Activated CD4-positive, CD25-positive, alpha-beta regulatory T cell treated with anti-CD3 and anti-CD28 coated beads, Interleukin-2, amount 50 U/mL, for 72 hours (primary cell): ENCODE measurements around the gene RPS8.
"Not testable (repeated sequence)": the region's sequence is repeated elsewhere in the genome, so short reads cannot be mapped to it uniquely, and the experiment has no call there.

ENCODE experiments used
- DNase-seq: peaks from one replicate; pipeline ENCODE4 v3.0.0; 2021

Gene RPS8

DNA sequence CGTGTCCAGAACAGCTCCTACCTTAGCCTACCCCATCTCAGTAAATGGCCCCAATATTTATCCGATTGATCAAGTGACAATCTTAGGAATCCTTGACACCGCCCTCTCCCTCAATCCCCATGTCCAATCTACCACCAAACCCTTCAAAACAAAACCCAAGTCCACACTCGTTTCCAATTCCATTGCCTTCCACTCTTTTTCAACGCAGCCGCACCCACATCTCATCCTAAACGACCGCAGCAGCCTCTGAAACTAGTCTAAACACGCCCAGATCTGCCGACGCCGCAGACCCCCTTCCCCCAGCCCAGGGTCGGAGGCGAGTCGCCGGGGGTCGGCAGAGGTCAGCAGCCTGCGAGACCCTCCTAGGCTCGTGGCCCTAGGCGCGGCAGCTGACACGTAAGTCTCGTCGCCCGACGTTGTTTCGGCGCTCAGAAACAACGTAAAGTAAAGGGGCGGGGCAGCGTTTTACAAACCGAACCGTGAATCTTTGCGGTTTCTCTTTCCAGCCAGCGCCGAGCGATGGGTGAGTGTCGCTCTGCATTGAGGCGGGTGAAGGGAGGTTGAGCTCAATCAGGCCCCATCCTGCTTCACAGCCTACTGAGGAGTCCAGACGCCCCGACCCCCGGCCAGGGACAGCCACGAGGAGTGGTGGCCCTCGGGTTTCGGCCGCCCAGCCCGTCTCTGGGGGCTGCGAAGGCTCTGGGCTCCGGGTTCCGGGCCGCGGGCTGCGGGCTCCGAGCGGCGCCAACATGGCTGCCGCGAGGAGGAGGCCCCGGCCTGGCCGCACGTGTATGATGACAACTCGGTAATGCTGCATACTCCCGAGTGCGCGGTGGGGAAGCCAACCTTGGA lies at the start of gene RPS8:
Gene RPS8 (plus strand): TSS at position 463 of the 852 bp plus-strand sequence. CDS start 57 bp downstream, at position 520.
- DNase-seq = peak; percentile 87

DNA sequence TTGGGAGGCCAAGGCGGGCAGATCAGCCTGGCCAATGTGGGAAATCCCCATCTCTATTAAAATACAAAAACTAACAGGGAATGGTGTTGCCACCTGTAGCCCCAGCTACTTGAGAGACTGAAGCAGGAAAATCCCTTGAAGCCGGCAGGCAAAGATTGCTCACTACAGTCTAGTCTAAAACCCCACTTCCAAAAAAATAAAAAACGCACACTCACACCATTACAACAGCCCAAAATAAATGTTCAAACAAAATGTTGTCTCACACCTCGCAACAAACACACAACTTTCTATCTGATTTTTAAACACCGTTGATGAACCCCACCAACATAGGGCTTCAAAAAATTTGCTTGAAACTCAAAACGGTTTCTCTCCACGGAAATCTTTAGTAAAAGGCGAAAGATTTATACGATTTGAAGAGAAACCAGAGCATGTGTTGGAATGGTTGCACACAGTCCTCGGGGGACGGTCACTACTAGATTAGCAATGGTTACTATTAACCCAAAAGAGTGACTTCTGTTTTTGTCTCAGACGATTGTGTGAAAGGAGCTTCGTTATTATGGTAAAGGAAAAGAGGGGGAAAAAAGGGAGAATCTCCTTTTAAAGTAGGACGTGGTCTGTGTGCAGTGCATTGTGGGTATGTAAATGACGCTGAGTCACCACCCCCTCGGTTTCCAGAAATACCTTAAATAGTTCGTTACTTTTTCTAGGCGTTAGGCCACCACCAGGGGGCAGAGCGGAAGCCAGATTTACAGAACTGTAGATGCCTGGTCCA lies 44.4 kb upstream of the RPS8 start, which contains the start of gene RNU5D-1:
Gene RNU5D-1 (minus strand): TSS at position 430 of the 772 bp plus-strand sequence.
- DNase-seq = peak; percentile 92

DNA sequence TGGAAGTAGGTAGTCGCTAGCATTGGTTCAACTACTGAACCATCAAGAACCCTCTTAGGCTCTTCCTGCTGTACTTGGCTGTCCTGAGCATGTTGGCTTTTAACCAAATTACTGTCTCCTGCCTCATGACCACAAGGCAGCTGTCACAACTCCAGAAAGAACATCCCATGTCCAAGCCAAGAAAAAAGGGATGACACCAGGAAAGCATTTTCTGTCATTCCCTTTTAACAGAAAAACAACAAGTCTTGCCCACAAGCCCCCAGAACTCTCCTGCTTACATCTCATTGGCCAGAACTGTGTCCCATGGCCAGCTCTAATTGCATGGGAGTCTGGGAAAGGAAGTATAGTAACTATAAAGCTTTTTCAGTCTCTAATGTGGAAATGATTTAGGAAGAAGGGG lies 42.0 kb upstream of the RPS8 start:
- no peak for DNase-seq

DNA sequence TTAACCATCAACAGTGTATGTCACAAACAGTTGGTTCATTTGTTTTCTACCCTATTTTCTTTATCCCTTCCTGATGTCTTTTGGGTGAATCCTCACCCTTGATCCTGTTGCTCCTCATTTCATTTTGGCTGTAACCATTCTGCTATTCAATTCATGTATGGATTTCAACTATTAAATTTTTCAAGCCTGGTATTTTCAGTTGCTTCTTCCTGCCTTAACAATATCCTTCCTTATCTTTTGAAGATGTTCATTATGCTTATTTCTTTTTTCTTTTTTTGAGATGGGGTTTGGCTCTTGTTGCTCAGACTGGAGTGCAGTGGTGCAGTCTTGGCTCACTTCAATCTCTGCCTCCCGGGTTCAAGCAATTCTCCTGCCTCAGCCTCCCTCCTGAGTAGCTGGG lies 41.6 kb upstream of the RPS8 start:
- DNase-seq = no peak

DNA sequence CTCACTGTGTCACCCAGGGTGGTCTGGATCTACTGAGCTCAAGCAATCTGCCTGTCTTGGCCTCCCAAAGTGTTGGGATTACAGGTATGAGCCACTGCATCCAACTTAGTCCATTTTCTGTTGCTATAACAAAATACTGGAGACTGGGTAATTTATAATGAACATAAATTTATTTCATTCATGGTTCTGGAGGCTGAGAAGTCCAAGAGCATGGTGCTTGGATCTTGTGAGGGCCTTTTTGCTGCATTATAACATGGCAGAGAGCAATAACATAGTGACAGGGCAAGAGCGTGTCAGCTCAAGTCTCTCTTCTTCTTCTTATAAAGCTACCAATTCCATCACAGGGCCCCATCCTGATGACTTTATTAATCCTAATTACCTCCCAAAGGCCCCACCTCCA lies 39.3 kb upstream of the RPS8 start:
- DNase-seq = no peak

DNA sequence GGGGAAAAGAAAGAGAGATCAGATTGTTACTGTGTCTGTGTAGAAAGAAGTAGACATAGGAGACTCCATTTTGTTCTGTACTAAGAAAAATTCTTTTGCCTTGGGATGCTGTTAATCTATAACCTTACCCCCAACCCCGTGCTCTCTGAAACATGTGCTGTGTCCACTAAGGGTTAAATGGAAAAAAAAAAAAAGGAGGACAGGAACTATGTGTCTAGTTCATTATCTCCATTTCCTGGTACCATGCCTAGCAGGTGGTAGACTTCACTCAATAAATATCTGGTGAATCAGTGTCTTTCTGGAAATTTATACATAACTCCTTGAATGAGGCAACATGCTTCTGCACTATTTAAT lies 36.4 kb upstream of the RPS8 start:
- DNase-seq = not testable (repeated sequence)

DNA sequence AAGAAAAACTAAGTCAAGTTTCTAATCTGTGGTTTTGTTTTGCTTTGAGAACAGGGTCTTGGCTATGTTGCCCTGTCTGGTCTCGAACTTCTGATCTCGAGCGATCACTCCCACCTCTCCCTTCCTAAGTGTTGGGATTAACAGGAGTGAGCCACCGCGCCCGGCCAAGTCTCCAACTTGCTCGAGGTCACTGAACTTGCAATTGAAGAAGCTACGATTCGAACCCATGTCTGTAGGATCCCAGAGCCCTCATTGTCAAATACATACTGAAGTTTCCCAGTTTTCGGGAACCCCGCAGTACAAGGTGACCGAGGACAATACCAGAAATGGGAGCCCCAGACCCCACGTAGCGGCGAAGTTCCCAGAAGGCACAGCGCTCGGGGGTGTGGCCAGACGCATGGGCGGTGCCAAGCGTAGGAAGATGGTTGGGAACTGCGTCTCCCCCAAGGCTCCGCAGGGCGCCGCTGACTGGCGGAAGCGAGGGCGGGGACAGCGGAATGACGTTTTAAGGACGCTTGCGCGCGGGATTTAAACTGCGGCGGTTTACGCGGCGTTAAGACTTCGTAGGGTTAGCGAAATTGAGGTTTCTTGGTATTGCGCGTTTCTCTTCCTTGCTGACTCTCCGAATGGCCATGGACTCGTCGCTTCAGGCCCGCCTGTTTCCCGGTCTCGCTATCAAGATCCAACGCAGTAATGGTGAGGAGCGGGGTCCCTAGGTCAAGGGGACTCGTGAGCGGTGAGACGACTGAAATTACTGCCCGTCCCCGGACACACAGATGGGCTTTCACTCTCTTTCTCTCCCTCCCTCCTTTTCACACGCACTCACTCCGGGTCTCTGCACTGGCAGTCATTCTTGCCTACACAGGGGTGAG lies 35.8 kb upstream of the RPS8 start, which contains the start of gene KIF2C:
Gene KIF2C (plus strand): TSS at position 531 of the 872 bp plus-strand sequence. CDS start 96 bp downstream, at position 627.
- peak; percentile 96 for DNase-seq

DNA sequence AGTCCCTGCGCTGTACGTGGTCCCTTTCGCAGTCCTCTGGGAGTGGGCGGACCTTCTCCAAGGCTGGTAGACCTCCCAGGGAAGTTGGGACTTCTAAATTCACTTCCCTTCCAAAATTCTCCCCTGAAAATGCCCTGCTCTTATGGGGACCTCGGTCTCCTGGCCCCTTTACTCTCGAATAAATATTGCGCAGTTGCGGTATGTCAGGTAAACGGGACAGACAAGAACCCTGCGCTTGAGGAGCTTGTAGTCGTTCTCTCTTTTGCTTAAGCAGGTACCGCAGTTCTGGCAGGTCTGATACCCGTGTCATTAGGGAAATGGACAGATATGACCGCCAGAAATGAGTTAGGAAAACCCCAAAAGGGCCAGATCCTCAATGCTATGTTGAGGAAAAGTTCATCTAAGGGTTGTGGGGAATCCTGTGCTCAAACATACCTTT lies 35.1 kb upstream of the RPS8 start:
- DNase-seq = no peak

DNA sequence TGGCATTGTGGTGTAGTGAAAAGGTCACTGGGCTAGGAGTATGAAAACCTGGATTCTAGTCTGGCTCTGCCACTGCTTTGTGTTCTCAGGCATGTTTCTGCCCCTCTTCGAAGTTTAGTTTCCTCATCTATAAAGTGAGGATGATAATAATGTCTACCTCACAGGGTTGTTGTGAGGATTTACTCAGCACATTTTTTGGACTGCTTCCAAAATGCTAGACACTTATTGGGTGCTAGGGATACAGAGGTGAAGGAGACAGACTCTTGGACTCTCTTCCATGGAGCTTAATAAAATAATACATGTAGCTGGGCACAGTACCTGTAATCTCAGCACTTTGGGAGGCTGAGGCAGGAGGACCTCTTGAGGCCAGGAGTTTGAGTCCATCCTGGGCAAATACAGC lies 32.1 kb upstream of the RPS8 start:
- DNase-seq = no peak

DNA sequence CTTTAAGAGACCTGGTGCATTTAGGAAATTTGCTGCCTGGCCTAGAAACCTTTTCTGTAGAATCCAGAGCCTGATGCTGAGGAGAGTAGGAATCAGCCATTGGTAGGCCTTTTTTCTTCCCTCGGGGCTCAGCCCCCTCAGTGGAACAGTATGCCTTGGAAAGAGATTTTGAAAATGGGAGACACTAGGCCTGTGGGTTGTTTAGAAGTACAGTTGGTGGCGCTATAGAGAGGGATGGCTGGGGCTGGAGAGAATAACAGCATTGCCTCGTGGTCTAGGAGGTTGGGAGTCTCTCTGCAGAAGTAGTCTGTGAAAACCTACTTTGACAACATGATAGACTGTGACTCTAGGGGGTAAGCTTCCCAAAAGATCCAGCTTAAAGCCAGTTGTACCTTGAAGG lies 27.5 kb upstream of the RPS8 start:
- no peak for DNase-seq

DNA sequence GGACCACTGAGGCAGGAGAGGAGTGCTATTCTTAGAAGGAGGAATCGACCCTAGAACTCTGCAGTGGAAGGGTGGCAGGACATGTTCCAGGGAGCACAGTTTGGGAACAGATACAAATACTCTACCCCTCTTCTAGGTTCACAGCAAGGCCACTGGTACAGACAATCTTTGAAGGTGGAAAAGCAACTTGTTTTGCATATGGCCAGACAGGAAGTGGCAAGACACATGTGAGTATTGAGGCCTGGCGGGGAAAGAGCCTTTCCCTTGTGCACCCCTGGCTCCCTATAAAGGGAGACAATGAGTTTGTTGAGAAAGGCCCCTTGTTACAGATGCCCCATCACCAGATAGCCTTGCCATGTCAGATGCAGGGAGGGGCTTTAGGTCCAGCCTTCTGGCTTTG lies 17.9 kb upstream of the RPS8 start:
- DNase-seq = no peak

DNA sequence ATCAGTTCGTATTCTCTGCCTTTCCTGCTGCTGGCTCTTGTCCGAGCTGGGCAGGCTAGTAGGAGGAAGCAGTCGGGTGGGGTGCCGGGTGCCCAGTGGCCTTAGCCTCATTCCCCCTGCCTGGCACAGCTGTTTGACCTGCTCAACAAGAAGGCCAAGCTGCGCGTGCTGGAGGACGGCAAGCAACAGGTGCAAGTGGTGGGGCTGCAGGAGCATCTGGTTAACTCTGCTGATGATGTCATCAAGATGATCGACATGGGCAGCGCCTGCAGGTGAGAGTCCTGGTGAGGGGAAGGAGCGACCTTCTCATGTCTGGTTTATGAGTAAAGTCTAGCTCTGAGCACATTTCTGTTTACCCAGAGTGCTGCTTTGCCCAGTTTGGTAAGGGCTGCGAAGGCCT lies 16.3 kb upstream of the RPS8 start:
- no peak for DNase-seq

DNA sequence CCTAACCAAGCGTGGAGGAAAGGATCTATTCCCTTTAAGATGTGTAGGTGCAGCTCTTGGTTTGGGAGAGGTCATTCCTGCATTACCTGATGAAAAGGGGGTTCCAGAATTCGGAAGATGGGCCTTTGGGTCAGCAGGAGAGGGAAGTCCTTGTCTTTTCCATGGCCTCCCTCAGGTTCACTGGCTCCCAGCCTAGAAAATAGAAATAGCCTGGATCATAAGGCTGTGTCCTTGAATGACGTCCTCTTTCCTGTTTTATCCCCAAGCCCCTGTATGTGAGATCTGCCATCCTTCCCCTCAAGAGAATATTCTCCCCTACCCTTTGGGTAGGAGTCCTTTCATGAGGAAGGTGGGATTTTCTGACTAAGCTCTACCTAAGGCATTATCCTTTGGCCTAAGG lies 14.5 kb upstream of the RPS8 start:
- DNase-seq = no peak

DNA sequence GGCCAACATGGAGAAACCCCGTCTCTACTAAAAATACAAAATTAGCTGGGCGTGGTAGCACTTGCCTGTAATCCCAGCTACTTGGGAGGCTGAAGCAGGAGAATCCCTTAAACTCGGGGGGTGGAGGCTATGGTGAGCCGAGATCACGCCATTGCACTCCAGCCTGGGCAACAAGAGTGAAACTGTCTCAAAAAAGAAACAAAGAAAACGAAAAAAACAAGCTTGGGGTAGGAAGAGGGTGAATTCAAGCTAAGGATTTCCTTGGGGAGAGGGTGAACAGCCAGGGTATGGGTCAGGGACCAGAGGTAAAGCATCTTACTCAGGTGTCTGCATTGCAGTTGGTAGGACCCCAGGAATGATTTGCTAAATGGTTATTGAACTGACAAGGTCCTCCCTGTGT lies 8.9 kb upstream of the RPS8 start:
- DNase-seq = not testable (repeated sequence)

DNA sequence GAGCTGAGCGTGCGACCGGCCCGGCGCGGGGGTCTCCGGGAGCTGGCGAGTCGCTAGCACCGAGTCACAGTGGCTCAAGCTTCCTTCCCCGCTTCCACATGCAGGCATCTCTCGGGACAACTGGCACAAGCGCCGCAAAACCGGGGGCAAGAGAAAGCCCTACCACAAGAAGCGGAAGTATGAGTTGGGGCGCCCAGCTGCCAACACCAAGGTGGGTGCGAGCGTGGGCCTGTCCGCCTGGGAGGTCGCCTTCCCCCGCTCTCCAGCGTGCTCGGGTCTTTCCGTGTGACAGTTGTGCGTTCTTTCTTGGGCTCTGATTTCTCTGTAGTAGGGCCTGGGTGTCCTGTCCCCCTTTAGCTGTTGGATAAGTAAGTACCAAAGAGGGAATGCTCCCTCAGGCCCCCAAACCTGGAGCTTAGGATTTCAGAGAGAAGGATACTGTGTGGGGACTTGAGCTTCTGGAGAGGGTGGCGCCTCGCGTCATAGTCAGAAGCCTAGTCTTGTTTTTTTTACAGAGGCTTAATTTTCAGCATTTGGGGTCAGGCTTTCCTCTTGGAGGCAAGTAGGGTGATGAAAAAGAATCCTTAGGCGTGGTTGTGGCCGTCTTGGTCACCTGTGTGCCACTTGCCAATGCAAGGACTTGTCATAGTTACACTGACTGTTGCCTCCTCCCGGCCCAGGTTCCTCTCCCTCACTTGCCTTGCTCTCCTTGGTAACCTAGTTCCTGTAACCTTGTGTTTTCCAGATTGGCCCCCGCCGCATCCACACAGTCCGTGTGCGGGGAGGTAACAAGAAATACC lies 790 bp downstream of the RPS8 start:
- DNase-seq = no peak

DNA sequence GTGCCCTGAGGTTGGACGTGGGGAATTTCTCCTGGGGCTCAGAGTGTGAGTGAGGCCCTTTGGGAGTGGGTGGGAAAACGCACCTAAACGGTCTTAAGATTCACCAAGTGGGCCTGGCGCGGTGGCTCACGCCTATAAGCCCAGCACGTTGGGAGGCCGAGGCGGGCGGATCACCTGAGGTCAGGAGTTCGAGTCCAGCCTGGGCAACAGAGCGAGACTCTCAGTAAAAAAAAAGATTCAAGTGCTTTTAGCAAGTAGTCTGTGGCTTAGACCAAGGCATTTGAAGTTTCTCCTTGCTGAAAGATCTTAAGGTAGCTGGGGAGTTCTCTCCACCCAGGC lies 1.4 kb downstream of the RPS8 start:
- no peak for DNase-seq

DNA sequence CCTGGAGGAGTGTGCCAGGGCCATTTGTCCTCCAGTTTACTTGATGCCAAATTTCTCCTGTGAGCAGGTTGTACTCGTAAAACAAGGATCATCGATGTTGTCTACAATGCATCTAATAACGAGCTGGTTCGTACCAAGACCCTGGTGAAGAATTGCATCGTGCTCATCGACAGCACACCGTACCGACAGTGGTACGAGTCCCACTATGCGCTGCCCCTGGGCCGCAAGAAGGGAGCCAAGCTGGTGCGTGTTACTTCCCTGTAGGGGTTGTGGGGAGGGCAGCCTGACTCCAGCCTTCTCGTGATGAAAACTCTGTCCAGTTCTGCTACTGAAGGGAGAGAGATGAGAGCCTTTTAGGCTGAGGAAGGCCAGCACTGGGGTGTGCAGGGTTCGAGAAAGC lies 2.2 kb downstream of the RPS8 start:
- DNase-seq = no peak

DNA sequence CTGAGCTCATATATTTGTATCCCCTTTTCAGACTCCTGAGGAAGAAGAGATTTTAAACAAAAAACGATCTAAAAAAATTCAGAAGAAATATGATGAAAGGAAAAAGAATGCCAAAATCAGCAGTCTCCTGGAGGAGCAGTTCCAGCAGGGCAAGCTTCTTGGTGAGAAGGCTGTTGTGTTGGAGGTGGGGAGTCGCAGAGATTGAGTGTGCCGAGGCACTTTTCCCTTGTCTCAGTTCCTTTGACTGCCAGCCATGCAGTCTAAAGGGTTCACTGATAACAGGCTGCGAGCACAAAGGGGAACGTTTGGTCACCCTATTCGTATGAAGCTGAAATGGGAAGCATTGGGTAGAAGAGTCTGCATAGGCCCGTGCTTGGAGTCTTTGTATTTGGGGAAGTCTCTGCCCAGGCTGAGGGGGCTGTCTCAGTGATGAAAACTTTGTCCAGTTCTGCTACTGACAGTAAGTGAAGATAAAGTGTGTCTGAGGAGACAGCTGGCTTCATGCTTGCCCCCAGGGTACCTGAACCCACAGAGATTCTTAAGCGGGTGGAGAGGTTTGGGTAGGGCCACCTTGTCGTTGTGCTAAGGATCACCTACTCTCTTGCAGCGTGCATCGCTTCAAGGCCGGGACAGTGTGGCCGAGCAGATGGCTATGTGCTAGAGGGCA lies 2.8 kb downstream of the RPS8 start:
- DNase-seq = no peak

DNA sequence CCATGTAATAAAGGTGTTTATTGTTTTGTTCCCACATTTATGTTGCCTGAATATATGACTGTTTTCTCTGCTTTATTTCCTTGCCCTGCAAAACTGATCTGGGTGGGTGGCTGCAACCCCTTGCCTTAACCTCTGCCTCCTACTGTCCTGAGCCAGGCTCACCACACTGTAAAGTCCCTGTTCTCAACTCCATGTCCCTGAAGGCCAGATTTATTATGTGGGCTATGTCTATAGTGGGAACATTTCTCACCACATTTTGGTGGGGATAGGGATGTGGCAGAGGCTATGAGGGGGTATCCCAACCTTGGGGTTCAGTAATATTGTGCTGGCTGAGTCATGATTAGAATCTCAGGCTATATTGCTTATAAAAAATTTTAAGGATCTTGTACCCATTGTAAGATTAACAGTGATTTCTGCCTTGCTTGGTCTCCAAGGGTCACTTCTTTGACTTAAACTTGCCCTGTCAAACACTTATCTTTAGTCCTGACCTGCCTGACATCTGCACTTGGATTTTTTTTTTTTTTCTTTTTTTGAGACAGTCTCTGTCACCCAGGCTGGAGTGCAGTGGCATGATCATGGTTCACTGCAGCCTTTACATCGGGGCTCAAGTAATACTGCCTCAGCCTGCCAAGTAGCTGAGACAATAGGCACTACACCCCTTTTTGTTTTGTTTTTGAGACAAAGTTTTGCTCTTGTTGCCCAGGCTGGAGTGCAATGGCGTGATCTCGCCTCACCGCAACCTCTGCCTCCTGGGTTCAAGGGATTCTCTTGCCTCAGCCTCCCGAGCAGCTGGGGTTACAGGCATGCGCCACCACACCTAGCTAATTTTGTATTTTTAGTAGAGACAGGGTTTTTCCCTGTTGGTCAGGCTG lies 3.6 kb downstream of the RPS8 start:
- no peak for DNase-seq

DNA sequence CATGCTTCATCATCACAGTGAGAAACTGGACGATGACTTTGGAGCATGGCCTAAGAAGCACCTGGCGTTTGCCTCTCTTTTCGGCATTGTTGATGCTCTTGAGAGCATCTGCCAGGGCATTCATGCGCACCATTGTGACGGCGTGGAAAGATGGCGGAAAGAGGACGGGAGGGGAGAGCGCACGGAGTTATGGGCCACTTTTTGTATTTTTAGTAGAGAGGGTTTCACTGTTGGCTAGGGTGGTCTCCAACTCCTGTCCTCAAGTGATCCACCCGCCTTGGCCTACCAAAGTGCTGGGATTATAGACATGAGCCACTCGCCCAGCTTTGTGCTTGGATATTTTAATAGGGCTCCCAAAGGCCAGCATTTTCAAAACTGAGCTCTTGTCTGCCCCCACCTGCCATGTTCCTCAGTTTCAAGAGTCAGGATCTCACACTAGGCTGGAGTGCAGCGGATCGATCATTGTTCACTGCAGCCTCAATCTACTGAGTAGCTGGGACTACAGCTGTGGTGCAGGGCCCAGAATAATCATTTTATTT lies 5.3 kb downstream of the RPS8 start:
- no peak for DNase-seq
